Measurements from ENCODE around the gene ZNF655.
"Not testable (repeated sequence)": the region's sequence is repeated elsewhere in the genome, so short reads cannot be mapped to it uniquely, and the experiment has no call there.

The ZNF655 gene

DNA sequence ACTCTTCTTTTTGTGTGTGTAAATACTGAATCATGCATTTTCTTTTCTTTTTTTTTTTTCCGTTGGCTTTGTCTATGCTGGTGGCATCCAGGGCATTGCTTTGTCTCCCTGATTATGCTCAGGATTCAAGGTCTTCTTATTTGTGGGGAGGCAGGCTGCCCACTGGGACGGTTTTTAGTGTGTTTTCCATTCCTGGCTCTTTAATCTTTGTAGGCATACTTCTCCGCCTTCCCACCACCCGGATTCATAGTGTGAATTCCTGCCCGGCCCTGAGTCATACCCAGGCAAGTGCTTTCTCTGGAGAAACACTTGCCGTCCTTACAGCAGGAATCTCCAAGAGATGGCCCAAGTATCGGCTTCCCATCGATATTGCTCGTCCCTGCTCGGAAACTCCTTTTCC is 5.2 kb downstream of the ZNF655 start:
- no peak overlapping the region for H3K4me3 ChIP-seq (ENCODE audit: low read depth, low read length)
- DNase-seq (ENCODE audit: low read depth), result no peak

DNA sequence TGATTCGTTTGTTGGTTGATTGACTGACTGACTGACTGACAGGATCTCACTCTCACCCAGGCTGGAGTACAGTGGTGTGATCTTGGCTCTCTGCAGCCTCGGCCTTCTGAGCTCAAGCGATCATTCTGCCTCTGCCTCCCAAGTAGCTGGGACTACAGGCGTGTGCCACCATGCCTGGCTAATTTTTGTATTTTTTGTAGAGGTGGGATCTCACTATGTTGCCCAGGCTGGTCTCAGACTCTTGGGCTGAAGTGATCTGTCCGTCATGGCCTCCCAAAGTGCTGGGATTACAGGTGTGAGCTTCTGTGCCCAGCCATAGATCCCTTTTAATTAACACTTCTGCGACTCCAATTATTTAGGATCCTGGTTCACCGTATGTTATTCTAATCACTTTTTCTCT is 10.3 kb downstream of the ZNF655 start:
- not testable (repeated sequence) for H3K4me3 ChIP-seq (ENCODE audit: low read depth, low read length); DNase-seq (ENCODE audit: low read depth)

More for the DNA sequence above, 5.2 kb downstream of the ZNF655 start:
- TF ChIP-seq, protein P1, sequence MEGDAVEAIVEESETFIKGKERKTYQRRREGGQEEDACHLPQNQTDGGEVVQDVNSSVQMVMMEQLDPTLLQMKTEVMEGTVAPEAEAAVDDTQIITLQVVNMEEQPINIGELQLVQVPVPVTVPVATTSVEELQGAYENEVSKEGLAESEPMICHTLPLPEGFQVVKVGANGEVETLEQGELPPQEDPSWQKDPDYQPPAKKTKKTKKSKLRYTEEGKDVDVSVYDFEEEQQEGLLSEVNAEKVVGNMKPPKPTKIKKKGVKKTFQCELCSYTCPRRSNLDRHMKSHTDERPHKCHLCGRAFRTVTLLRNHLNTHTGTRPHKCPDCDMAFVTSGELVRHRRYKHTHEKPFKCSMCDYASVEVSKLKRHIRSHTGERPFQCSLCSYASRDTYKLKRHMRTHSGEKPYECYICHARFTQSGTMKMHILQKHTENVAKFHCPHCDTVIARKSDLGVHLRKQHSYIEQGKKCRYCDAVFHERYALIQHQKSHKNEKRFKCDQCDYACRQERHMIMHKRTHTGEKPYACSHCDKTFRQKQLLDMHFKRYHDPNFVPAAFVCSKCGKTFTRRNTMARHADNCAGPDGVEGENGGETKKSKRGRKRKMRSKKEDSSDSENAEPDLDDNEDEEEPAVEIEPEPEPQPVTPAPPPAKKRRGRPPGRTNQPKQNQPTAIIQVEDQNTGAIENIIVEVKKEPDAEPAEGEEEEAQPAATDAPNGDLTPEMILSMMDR (IDR thresholded peaks at IDR 0.05; ENCODE audit: low read depth, low read length), result no peak
- TF ChIP-seq POLR2A (IDR thresholded peaks at IDR 0.05; ENCODE audit: extremely low read depth, insufficient read length), result no peak
- TF ChIP-seq, protein P2, sequence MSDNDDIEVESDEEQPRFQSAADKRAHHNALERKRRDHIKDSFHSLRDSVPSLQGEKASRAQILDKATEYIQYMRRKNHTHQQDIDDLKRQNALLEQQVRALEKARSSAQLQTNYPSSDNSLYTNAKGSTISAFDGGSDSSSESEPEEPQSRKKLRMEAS (IDR thresholded peaks at IDR 0.05; ENCODE audit: low read depth, low read length), result no peak
- TF ChIP-seq MYC (IDR thresholded peaks at IDR 0.05; ENCODE audit: low read depth, low read length), result no peak

DNA sequence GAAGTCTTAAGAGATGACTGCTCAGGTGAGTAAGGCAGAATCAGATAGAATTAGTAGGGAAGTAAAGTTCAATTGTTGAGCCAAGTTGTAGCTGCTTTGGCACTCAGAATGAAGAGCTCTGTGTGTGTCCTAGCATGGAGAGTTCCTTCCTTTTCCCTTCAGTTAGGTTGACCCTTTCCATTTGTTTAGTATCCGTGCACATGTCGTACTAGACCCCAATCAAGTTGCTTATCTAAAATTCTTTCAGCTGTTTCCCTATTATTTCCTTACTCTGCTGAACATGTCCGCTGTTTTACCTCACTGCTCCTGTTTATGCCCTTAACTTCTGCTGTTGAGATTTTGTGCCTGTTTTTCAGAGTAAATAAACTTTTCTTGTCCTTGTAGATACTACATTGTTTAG is 13.3 kb downstream of the ZNF655 start:
- no peak for DNase-seq (ENCODE audit: low read depth)
- TF ChIP-seq, protein P2 (IDR thresholded peaks at IDR 0.05; ENCODE audit: low read depth, low read length), result no peak
- TF ChIP-seq MYC (IDR thresholded peaks at IDR 0.05; ENCODE audit: low read depth, low read length) (no peak), POLR2A (IDR thresholded peaks at IDR 0.05; ENCODE audit: extremely low read depth, insufficient read length) (no peak)
- TF ChIP-seq, protein P1 (IDR thresholded peaks at IDR 0.05; ENCODE audit: low read depth, low read length), result no peak
- H3K4me3 ChIP-seq (ENCODE audit: low read depth, low read length), result no peak overlapping the region

DNA sequence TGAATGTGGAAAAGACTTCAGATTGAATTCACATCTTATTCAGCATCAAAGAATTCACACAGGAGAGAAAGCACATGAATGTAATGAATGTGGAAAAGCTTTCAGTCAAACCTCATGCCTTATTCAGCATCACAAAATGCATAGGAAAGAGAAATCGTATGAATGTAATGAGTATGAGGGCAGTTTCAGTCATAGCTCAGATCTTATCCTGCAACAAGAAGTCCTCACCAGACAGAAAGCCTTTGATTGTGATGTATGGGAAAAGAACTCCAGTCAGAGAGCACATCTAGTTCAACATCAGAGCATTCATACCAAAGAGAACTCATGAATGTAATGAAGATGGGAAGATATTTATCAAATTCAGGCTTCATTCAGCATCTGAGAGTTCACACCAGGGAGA is 14.8 kb downstream of the ZNF655 start:
- TF ChIP-seq, protein P1 (IDR thresholded peaks at IDR 0.05; ENCODE audit: low read depth, low read length), result no peak
- TF ChIP-seq POLR2A (IDR thresholded peaks at IDR 0.05; ENCODE audit: extremely low read depth, insufficient read length), result no peak
- TF ChIP-seq MYC (IDR thresholded peaks at IDR 0.05; ENCODE audit: low read depth, low read length), result no peak
- TF ChIP-seq, protein P2 (IDR thresholded peaks at IDR 0.05; ENCODE audit: low read depth, low read length), result no peak
- H3K4me3 ChIP-seq (ENCODE audit: low read depth, low read length), result no peak overlapping the region
- no peak for DNase-seq (ENCODE audit: low read depth)

DNA sequence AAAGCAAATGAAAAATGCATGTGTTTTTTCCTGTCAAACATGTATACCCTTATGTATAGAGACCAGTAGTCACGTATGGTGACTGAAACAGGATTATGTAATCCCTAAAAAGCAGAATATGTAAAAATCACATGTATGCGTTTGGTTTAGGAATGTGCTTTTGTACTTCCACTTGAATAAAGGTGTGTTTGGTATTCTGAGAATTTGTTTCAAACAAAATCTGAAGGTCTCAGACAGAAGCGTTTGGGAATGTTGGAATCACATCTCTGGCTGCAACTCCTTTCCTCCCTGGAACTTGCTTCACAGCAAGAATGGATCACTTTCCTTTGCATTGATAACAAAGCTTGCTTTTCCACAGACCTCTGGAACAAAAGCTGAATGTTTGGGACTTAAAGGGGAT is 17.8 kb downstream of the ZNF655 start:
- TF ChIP-seq, protein P2 (IDR thresholded peaks at IDR 0.05; ENCODE audit: low read depth, low read length), result no peak
- no peak for TF ChIP-seq MYC (IDR thresholded peaks at IDR 0.05; ENCODE audit: low read depth, low read length)
- H3K4me3 ChIP-seq (ENCODE audit: low read depth, low read length), result no peak overlapping the region
- no peak for DNase-seq (ENCODE audit: low read depth)

DNA sequence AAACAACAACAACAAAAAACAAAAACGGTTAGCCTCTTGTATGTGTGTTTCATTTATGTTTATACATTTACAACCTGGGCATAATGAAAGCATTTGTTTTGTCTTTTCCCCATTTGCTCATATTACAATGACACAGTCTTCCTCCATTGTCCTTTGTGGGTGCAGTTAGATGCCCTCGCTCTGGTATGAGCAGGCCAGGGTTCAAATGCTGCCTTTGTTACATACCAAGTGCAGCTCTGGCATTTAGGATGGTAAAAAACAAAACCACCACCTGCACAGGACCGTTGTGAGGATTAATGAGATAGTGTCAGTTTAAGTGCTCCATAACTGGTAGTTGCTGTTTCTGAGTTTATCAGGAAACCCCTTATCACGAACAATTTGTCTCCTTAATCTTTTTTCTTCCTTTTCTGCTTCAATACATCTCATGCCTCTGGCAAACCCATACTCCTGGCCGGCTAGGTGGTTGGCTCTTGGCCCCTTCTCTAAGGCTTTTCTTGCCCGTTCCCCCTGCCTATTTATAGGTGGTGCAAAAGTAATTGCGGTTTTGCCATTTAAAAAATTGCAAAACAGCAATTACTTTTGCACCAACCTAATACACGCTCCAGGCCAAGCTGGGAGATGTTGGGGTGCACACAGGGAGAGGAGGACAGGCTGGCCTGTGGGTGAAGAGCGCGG is 21.0 kb downstream of the ZNF655 start:
- H3K4me3 ChIP-seq (ENCODE audit: low read depth, low read length), result no peak overlapping the region
- TF ChIP-seq MYC (IDR thresholded peaks at IDR 0.05; ENCODE audit: low read depth, low read length), result no peak
- TF ChIP-seq POLR2A (IDR thresholded peaks at IDR 0.05; ENCODE audit: extremely low read depth, insufficient read length), result no peak
- TF ChIP-seq, protein P2 (IDR thresholded peaks at IDR 0.05; ENCODE audit: low read depth, low read length), result no peak
- TF ChIP-seq, protein P1 (IDR thresholded peaks at IDR 0.05; ENCODE audit: low read depth, low read length), result no peak
- no peak for DNase-seq (ENCODE audit: low read depth)
